ENCODE results near the gene IGFL3.
"Not testable (repeated sequence)": the region's sequence is repeated elsewhere in the genome, so short reads cannot be mapped to it uniquely, and the experiment has no call there.

Gene IGFL3

DNA sequence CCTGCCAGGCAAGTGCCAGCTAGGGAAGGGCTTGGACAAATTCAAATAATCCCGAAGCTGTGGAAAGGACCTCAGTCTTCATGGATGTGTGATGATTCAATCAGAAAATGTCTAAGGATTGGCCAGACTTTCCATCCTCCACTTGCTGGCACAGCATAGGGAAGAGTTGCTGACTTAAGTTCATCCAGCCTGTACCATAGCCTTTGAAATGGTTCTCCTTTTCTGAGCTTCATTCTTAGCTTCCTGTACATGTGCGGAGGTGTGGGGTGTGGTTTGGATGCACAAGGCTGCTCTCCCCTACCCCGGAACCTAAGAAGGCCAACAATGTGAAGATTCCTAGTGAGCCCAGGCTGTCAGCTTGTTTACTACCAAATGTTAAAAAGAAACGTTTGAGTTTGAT is 959 bp upstream of the IGFL3 start:
- DNase-seq (ENCODE audit: low read depth in 2 of 2): no peak

DNA sequence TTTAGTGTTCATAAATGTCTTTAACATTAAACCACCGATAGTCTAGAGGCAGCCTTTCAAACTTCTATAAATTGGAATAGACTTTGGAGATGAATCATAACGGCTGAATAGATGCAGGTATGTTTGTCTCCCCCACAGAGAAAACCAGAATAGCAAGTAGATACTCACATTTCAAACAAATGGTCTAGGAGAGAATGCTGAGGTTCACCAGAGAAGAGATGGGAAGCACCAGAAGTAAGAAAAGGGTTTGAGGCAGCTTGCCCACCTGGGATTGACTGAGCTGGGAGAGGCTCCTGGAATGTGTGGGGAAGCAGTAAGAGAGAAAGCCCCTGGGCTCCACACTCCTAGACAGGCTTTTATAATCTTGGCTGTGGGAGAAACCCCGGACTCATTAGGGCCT is 6.4 kb downstream of the IGFL3 start:
- no peak for DNase-seq (ENCODE audit: low read depth in 2 of 2)

DNA sequence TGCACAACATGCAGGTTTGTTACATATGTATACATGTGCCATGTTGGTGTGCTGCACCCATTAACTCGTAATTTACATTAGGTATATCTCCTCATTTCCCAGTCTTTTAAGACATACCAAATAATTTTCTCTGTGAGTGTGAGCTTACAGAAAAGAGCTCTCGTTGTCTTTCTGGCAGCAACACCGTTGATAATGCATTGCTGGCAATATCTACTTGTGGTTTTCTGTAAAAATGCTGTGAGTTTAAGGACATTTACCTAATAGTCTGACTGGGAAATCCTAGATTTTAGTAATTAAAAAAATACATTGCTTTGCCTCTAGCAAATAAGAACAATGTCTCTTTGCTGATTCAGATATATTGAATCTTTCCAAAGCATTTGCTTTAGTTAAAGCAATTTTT is 8.4 kb downstream of the IGFL3 start:
- no peak for DNase-seq (ENCODE audit: low read depth in 2 of 2)

DNA sequence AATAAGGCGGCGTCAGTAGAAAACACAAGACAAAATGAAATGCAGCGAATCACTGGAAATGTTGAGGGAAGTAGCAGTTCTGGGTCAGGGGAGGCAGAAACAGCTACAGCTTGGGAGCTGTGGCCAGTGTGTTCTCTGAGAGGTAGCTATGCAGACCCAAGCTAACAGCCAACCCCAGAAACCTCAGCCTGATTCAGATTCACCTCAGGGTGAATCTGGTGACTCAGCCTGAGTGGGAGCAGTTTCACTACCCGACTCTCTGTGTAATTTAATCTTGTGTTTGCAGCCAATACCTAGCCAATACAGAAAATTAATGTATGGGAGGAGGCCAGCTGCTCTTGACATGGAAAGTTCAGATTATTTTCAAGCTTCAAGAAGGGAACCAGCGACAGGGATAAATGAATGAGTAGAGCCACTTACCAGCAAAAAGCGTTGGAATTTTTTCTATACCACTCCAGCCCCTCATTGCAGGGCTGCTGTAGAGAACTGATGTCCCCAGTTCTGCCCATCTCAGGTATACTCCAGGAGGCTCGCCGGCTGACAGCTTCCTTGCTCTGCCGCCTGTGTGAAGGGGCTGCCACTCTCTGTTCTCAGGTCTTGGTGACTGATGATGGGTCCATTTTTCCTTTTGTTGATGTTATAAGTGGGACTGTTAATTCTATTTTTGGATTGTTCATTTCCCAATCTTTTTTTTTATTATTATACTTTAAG is 8.9 kb downstream of the IGFL3 start:
- no peak for DNase-seq (ENCODE audit: low read depth in 2 of 2)

DNA sequence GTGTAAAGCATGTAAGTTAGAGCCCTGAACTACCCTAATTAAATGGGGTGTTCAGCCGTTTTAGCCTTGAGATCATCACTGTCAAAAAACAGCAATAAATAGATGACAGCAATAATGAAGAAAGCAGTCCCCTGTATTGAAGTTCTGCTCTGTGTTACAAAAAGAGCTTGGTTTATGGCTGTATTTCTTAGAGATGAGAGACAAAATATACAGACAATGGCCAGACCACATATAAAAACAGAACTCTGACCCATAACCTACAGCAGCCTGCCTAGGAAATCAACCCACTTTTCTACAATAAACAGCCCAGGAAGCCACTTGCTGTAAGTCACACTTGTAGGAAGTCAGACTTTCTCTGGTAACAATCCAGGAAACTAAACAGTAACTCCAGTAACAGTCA is 10.8 kb downstream of the IGFL3 start:
- DNase-seq (ENCODE audit: low read depth in 2 of 2): no peak

DNA sequence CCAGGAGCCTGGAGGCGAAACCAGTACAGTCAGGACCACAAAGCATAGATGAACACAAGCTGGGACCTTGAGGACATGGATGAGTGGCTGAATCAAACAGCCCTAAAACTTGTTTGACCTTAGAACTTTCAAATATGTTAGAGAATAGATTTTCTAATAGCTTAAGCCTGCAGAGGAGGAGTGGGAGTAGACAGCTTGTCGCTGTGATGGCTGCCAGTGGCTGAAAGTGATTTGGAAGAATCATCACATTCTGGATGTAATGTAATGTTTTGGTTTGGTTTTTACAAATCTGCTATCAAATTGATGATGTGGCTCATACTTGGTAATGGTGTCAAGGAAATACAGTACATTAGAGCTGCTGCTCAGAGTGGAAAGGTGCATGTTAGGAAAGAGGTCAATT is 12.0 kb downstream of the IGFL3 start:
- no peak for DNase-seq (ENCODE audit: low read depth in 2 of 2)

DNA sequence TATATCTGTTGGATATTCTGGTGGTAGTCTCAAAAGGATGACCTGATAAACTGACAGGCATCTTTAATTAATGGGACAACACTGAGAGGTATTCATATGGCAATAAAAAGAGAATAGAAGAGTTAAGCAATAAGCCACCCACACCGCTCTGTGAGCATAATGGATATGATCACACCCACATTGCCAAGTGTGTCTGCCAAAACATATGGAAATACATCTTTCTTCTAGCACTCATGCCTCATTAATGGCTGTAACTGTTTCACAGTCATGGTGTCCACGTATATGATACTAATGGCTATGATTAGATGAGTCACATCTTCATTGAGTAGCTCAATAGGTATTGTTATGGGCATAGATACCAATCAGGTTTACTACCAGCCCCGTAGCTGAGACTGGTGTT is 13.1 kb downstream of the IGFL3 start:
- no peak for DNase-seq (ENCODE audit: low read depth in 2 of 2)

DNA sequence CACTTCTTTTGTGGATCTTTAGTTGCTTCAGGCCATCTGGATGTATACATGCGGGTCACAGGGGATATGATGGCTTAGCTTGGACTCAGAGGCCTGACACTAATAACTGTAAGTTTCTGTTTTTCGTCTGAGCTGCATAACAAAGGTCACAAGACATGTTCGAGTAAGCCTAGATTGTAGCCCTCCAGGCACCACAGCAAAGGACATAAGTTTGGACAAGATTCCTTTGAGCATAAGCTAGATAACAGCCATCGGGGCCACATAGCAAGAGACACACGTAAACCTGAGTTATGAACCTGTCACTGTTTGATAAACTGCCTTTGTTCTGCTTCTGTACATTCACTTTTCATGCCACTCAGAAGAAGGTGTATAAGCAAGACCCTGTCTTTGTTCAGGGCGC is 14.6 kb downstream of the IGFL3 start:
- no peak for DNase-seq (ENCODE audit: low read depth in 2 of 2)

DNA sequence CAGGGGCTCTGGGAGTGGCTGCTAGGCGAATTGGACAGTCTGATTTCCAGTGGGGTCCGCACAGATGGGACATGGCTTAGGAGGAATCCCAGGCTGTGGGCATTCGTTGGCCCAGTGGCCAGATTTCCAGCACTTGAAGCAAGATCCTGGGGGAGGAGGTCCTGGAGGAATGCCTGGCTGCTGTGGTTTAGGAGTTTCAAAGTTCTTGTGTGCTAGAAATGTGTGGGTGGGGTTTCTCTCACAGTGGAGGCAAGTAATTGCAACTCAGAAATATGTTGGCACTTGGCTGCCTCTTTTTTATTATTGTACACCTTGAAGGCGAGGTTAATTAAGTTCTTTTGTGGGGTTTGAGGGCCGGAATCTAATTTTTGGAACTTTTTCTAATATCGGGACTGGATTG is 17.1 kb downstream of the IGFL3 start:
- DNase-seq (ENCODE audit: low read depth in 2 of 2): no peak

DNA sequence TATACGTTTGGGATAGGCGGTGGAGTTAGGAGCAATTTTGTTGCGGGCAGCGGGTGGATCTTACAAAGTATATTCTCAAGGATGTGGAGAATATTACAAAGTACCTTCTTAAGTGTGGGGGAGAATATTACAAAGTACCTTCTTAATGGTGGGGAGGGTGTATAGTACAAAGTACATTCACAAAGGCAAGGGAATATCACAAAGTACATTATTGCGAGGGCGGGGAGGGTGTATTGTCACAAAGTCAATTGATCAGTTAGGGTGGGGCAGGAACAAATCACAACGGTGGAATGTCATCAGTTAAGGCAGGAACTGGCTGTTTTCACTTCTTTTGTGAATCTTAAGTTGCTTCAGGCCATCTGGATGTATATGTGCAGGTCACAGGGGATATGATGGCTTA is 22.2 kb downstream of the IGFL3 start:
- not testable (repeated sequence) for DNase-seq (ENCODE audit: low read depth in 2 of 2)

DNA sequence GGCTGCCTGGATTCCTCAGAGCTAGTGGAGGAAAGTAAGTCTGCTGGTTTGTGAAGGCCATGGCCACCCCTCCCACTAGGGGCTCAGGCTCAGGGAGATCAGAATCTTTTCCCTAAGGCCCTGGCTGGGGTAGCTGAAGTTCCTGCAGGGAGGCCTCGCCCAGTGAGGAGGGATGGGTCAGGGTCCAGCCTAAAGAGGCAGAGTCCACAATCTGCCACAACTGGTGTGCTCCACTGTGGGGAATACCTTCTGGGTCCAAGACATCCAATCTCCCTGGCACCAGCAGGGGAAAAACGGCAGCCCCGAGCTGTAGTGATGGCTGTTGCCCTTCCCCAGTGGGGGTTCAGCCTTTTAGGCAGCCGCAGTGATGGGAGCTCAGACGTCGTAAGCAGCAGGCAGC is 23.2 kb downstream of the IGFL3 start:
- DNase-seq (ENCODE audit: low read depth in 2 of 2): no peak

DNA sequence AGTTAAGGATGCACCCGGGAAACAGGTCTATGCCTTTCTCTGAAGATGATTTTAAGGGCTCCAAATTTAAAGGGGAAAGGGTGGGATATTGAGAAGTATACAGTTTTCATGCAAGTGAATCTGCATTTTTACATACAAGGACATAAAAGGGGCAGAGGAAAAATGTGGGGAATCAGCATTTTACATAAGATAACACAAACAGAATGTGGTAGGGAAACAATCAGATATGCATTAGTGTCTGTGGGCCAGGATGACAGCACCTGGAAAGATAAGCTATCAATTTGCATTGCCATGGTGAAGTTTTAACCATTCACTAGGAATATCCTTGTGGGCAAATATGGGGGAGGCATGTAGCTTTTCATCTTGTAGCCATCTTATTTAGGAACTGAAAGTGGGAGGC is 24.1 kb downstream of the IGFL3 start:
- DNase-seq (ENCODE audit: low read depth in 2 of 2): no peak

DNA sequence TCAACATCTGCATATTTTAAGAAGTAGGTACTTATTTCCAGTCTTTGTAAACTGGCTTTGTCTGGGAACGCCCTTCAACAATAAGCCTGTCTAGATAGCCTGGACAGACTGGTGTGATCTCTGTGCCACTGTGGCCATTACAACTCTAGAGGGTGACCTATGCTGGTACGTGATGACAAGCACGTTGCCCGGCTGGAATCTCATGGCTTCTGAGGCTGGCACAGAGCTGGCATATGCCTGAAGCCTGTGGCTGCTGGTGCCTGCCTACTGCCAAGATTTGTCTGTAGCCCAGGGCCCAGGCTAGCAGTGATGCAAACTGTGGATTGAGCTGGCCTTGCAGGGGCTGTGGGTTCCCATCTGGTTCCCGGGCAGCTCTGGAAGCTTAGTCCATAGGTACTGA is 34.0 kb downstream of the IGFL3 start:
- no peak for DNase-seq (ENCODE audit: low read depth in 2 of 2)

DNA sequence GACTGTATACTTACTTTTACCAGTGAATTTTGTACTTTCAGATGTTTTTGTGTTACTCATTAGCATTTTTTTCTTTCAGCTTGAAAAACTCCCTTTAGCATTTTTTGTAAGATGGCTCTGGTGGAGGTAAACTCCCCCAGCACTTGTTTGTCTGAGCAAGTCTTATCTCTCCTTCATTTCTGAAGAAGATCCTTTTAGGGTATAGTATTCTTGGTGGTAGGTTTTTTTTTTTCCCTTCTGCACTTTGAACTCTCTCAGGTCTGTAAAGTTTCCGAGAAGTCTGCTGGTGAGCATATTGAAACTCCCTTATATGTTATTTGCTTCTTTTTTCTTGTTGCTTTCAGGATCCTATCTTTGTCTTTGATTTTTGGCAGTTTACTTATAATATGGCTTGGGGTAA is 35.1 kb downstream of the IGFL3 start:
- no peak for DNase-seq (ENCODE audit: low read depth in 2 of 2)

DNA sequence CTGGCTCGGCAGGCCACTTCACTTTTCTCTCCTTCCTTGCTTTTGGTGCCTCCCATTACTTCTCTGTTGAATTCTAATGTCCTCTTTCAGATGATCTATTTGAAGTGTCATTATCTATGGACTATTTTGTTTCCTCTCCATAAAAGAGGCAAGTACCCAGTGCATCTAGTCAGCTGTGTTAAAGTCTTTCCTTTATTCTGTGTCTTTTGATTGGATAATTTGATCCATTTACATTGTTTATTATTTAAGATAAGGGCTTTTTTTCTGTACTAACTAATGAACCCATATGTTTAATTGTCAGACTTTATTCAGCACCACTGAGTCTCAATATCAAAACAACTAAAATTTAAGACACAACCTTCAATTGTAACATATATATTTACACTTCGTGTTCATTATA is 36.4 kb downstream of the IGFL3 start:
- no peak for DNase-seq (ENCODE audit: low read depth in 2 of 2)

DNA sequence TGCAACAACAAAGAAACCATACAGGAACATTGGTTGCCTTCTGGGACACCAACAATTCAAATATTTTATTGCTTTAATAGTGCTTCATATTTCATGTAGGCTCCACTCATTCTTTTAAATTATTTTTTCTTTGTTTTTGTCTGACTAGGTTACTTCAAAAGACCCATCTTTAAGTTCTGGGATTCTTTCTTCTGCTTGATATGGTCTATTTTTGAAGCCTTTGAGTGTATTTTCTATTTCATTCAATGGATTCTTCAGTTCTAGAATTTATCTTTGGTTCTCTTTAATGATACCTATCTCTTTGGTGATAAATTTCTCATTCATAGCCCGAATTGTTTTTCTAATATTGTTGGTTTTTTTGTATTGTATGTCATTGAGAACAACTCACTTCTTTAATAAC is 38.6 kb downstream of the IGFL3 start:
- no peak for DNase-seq (ENCODE audit: low read depth in 2 of 2)

DNA sequence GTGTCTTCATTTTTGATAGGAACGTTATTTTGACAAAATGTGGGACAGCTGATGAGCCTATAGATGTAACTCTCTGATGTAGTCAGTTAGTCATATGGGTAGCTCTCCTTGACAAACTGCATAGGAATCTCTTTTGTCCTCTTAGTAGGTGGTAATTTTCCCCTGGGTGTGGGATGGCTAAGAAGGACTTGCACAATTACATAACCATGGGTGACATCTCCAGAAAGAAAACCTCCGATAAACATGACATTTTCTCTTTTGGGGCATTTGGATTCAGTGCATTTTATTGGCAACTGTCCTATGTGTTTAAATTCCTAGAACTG is 41.8 kb downstream of the IGFL3 start:
- no peak for DNase-seq (ENCODE audit: low read depth in 2 of 2)

DNA sequence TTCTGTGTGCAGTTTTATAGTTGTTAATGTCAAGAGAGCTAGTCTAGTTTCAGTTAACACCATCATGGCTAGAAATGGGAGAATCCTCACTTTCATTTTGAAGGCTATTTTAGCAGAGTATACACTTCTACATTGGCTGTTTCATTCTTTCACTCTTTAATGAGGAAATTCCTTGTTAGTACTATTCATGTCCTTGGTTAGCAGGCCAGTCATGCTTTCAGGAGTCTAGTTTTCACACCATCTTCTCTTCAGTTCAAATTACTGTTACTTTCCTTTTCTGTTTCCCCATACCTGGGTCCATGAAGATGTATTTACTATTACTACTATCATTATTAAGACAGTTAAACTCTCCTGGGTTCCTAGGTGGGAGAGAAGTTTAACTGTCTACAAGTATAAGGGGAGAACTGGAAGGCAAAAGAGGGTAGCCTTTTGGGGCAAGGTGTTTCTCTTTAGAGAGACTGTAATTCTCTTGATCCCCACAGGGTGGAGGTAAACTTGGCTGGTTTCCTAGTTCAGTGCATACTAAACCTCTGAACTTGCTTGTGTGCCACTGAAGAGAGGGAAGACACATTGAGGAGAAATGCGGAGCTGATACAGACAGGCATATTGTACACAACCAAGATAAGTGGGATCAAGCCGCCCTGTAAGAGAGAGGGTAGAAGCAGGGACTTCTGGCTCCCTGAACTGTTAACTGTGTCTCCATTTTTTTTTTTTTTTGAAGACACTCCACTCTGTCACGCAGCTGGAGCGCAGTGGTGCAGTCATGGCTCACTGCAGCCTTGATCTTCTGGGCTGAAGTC is 42.4 kb downstream of the IGFL3 start:
- DNase-seq (ENCODE audit: low read depth in 2 of 2): no peak

DNA sequence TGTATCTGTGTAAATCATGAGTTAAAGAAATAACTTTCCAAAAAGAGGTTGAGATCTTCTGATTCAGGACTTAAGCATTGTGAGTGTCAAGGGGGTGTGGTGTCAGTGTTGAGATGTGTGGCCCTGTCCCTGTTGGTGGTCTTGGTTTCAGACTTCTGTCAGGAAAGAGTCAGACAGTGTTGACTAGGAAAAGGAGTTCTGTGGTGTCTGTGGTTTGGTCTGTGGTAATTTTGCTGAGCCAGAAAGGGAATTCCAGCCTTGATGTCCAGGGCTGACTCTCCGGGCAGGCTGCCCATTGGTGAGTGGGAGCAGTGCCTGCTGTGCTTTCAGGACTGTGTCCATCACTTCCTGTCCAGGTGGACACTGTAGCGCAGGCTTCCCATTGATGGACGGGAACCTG is 43.9 kb downstream of the IGFL3 start:
- DNase-seq (ENCODE audit: low read depth in 2 of 2): no peak

DNA sequence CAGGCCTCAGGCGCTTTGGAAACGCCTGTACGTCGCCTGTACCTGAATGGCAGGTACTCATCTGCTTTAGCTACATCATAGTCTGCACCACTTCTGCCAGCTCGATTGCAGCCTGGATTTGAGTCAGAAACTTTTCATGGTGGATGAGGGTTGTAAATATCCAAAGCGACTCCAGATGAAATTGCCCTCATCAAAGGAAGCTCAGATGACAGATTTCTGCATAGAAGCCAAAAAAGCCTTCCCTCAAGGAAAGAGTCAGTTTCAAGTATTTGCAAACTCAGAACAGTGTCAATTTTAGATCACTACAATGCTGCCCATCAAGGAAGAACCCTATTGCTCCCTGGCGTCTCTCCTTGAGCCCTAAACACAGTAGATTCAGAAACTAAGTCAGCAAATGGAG is 44.9 kb downstream of the IGFL3 start:
- no peak for DNase-seq (ENCODE audit: low read depth in 2 of 2)

DNA sequence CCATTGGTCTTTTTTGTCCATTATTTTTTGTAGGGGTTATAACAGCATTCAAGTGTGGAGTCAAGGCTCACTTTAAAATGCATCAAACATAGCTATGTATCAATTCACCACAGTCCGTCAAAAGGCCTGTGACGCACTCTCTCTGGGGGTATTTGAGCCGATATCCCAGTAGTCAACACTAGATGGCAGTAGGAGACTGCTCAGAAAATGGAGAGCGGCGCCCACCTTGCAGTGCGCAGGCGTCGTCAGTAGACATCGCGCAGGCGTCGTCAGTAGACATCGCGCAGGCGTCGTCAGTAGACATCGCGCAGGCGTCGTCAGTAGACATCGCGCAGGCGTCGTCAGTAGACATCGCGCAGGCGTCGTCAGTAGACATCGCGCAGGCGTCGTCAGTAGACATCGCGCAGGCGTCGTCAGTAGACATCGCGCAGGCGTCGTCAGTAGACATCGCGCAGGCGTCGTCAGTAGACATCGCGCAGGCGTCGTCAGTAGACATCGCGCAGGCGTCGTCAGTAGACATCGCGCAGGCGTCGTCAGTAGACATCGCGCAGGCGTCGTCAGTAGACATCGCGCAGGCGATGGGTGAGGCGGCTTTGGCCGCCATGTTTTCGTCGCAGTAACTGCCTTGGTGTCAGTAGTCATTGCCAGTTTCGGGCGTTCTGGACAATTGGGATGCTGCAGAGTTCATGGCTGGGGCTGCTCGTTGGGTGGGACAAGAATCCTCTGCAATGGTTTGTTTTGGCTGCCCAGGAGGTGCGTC is 45.7 kb downstream of the IGFL3 start:
- not testable (repeated sequence) for DNase-seq (ENCODE audit: low read depth in 2 of 2)

DNA sequence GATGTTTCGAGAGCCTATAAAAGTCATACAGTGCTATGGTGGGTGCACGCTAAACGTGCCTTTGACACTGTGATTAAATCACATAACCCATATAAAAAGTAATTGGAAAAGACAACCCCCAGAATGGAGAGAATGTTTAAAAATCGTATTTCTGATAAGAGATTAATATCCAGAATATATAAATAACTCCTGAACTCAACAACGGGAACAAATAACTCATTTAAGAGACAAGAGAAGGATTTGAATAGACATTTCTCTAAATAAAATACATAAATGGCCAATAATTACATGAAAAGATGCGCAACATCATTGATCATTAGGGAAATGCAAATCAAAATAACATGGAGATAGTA is 46.7 kb downstream of the IGFL3 start:
- DNase-seq (ENCODE audit: low read depth in 2 of 2): no peak

Data from stimulated activated CD4-positive, alpha-beta T cell treated with anti-CD3 and anti-CD28 coated beads, Interleukin-1b, Interleukin-23, amount 100 ng/mL, for 1 hour (primary cell).